ENCODE results near the gene TRAM2. TPM values are rescaled to one million over a fixed set of nuclear protein-coding genes. Genes with fewer than 3 reads are reported as not detected.
A peak's percentile ranks its signal among the peaks of the same experiment; 100 is the strongest.

TRAM2 gene
- total RNA-seq, 1 experiment from 2014 or later, result 21.2 TPM

GRCh38 chr6:52514514-52514913 is 62.3 kb downstream of the TRAM2 start:
- no peak overlapping the region for H3K9ac ChIP-seq (ENCODE audit: extremely low read depth, insufficient read length, low read length)
- no peak overlapping the region for H3K4me2 ChIP-seq (ENCODE audit: insufficient read depth, insufficient read length, low read length)
- H3K4me3 Mint-ChIP-seq, result no peak overlapping the region
- H3K27me3 ChIP-seq (ENCODE audit: insufficient read depth, low read length), result no peaks in the 10 kb centered on the region
- no peak overlapping the region for H4K91ac ChIP-seq (ENCODE audit: insufficient read length, low read depth, low read length)
- no peaks in the 10 kb centered on the region for H3K27me3 Mint-ChIP-seq (ENCODE audit: low read depth)
- TF ChIP-seq CTCF (conservative IDR thresholded peaks at IDR 0.05), result no peak
- no peak overlapping the region for H2BK5ac ChIP-seq (ENCODE audit: insufficient read length, low read length)
- H2BK120ac ChIP-seq (ENCODE audit: low read depth, low read length, poor library complexity, severe bottlenecking), result no peak overlapping the region
- no peaks in the 10 kb centered on the region for H3K79me1 ChIP-seq (ENCODE audit: insufficient read depth, low read depth, low read length, poor library complexity, severe bottlenecking)
- peak overlapping the region; percentile 11 to 88 (median 62); a peak in 3 of 7 replicates for H3K27ac Mint-ChIP-seq
- no peak overlapping the region for H2AK5ac ChIP-seq (ENCODE audit: insufficient read length, low read length)
- H3K4ac ChIP-seq (ENCODE audit: low read depth, low read length), result no peak overlapping the region
- no peak overlapping the region for H4K8ac ChIP-seq (replicated peaks; ENCODE audit: insufficient read length, low read depth, low read length)
- H3K4me1 ChIP-seq (ENCODE audit: insufficient read depth, low read length), result peaks cover 7% of the 10 kb centered on the region; the same call in 1 of the 2 replicates
- H3K36me3 Mint-ChIP-seq (ENCODE audit: insufficient read depth in 1 of 3, low read depth in 3 of 3), result peaks cover 6 to 42% (median 14%) of the 10 kb centered on the region in 3 experiments; a peak in 5 of 7 replicates
- H3K4me1 Mint-ChIP-seq, result peaks cover 52 to 74% of the 10 kb centered on the region in 2 experiments
- H3K27ac ChIP-seq (ENCODE audit: insufficient read length, low read depth, low read length), result no peak overlapping the region
- DNase-seq, result no peak
- H2BK15ac ChIP-seq (ENCODE audit: low read depth, low read length), result no peak overlapping the region
- H3T11ph ChIP-seq (ENCODE audit: low read length), result no peak overlapping the region
- H3K9me3 Mint-ChIP-seq, result no peaks in the 10 kb centered on the region
- H2BK12ac ChIP-seq (ENCODE audit: insufficient read length, low read depth, low read length), result no peak overlapping the region
- no peak overlapping the region for H3K14ac ChIP-seq (ENCODE audit: insufficient read depth, low read length)
- H3K18ac ChIP-seq (ENCODE audit: insufficient read length, low read depth, low read length), result no peak overlapping the region
- no peak overlapping the region for H3K23ac ChIP-seq (ENCODE audit: insufficient read length, low read depth, low read length)
- H2AFZ ChIP-seq (ENCODE audit: low read length), result no peak overlapping the region
- no peak overlapping the region for H4K5ac ChIP-seq (ENCODE audit: insufficient read length, low read depth, low read length)
- no peaks in the 10 kb centered on the region for H3K23me2 ChIP-seq (ENCODE audit: insufficient read length, low read depth, low read length, poor library complexity, severe bottlenecking)
- no peak overlapping the region for H3K56ac ChIP-seq (ENCODE audit: insufficient read length, low read depth, low read length)
- H3K9me3 ChIP-seq (ENCODE audit: control insufficient read depth, low read depth, low read length), result no peaks in the 10 kb centered on the region
- H2BK20ac ChIP-seq (ENCODE audit: low read depth, low read length, poor library complexity, severe bottlenecking), result no peak overlapping the region
- no peaks in the 10 kb centered on the region for H4K20me1 ChIP-seq (ENCODE audit: control insufficient read depth, insufficient read depth, insufficient read length)
- peaks cover 2% of the 10 kb centered on the region; the same call in 1 of the 2 replicates for H3K79me2 ChIP-seq (ENCODE audit: insufficient read depth, low read length)
- no CpG with 5 or more reads among the region's 7 CpGs for WGBS (ENCODE audit: extremely low coverage, insufficient read length, low lambda C conversion rate)

Data from H9 (cell line).